Measurements from ENCODE around the gene VWA8.

The VWA8 gene

DNA sequence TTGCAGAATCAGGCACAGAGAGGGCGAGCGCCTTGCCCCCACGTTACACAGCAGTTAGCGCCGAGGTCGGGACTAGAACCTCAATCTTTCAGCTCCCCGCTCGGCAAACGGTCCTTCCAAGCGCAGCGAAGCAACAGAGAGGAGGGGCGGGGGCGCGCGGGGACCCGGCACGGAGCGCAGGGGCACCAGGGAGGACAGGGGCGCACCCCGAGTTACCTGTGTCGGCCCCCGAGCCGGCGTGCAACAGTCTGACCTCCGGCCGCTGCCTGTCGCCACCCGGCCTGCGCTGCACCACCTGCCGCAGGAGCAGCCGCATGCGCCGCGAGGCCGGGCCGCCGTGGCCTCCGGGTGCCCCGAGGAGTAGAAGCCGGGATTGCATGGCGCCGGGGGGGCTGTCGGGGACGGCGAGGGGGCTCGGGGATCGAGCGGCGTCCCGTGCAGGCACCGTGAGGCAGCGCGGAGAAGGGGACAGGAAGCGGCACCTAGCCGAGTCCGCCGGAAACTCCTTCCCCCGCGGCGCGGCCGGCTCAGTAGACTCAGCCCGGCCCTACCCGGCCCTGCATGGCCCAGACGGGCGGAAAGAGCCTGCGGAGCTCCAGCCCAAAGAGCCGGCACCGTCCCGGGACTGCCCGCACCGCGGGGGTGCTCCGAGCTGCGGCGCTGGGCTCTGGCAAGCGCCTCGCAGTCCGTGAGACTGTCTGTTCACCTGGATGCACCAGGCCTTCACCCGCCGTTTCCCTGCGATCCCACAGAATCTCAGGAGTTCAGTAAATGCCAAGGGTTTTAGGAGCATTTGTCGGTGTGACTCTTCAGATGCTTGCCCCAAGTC lies at the start of gene VWA8:
Gene VWA8, minus strand, starts transcription at position 473 of the 829 bp plus-strand sequence. Its CDS starts 94 bp downstream, at position 379.
- peak; percentile 76 for DNase-seq

DNA sequence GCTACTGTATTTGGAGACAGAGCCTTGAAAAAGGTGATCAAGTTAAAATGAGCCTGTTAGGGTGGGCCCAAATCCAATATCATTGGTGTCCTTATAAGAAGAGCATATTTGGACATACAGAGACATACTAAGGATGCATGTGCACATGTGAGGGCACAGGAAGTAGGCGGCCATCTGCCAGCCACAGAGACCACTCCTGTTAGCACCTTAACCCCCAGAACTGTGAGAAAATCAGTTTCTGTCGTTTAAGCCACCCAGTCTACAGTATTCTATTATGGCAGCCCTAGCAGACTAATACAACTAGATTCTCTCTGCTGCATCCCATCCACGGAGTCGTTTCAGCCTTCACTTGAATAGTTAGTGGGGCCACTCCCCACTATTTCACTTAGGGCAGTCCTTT lies 48.1 kb upstream of the VWA8 start:
- DNase-seq = no peak

DNA sequence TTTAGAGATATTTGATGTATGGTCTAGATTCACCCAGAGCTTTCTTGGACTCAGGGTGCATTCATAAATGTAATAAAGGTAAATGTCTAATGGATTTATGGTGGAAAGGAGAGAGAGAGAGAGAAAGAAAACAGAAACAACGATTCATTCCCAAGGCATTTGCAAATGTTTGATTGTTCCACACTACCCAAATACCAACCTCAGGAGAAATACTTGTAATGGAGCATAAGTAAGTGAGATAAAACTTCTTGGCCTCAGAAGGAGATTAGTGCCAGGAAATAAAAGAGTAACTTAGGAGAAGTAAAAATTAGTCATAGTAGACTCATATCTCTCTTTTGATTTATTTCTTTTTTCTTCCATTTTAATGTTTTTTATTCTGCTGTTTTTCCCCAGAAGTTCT lies 46.9 kb upstream of the VWA8 start:
- DNase-seq = no peak

DNA sequence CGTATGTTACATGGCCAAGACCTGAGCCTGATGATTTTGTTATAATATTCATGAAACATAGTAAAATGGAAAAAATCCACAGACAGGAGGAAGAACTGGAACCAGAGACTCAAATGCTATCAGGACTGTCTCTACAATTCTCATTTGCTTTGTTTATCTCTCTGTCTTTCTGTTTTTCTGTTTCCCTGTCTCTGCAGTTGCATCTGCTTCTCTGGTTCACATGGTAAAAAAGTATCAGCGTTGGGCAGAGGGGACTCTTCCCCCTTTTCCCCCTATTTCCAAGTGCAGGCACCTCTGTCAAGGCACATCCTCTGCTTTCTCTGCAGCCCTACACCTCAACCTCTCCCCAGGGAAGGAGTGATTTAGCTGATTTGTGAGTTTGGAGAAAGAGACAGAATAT lies 41.2 kb upstream of the VWA8 start:
- DNase-seq = no peak

DNA sequence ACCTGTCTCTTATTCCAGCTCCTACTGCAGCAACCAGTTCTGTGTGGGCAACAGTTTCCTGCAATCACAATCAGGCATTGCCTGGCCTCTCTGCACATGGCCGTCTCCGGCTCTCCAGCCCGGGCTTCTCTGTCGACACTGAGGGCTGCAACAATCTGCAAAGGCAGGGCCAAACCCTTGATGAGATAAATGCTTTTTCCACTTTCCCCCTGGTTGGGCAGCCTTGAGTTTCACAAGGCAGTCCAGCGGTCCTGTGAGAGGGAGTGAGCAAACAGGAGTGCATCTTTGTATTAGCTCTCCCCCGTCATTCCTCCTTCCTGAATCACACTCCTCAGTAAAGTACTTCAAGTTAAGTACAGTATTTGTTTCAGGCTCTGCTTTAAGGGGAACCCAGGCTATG lies 40.7 kb upstream of the VWA8 start:
- no peak for DNase-seq

DNA sequence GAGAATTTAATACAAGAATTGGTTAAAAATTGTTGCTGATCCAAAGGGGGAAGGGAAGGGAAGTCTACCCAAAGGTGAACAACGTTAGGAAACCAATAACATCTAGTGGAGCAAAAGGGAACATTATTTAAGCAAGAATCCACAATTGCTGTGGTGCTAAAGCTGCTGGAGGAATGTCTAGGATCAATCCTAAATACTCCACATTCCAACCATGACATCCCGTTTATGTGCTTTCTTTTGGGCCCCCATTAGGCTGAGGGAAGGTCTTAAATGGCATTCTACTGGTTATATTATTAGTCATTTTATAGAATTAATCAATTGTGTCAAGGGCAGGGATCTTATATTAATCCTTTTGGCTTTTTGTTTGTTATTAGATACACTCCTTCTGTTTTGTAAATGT lies 39.9 kb upstream of the VWA8 start:
- DNase-seq = no peak

DNA sequence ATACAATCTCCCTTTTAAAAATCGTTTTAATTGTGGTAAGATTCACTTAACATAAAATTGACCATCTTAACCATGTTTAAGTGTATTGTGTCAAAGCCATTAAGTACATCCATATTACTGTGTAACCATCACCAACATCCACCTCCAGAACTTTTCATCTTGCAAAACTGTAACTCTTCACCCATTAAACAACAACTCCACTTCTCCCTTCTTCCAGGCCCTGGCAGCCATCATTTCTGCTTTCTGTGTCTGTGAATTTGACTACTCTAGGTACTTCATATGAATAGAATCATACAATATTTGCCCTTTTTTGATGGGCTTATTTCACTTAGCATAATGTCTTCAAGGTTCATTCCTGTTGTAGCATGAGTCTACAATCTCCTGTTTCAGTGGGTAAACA lies 36.5 kb upstream of the VWA8 start:
- no peak for DNase-seq

DNA sequence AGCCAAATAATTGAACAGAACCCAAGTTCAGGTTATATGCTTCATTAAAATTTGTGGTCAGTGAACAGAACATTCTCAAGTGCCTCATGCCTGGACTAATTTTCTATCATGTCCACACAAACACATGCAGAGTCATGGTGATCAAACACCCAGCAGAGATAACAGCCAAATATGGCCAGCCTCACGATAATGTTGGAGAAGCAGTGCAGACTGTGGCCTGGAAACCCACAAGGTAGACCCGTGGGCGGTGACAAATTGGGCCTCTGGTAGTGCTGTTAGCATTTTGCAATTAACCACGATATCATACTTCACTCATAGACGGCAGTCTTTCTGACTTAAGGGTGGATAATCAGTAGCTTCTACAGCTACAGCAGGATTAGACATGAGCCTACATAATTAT lies 35.0 kb upstream of the VWA8 start:
- no peak for DNase-seq

DNA sequence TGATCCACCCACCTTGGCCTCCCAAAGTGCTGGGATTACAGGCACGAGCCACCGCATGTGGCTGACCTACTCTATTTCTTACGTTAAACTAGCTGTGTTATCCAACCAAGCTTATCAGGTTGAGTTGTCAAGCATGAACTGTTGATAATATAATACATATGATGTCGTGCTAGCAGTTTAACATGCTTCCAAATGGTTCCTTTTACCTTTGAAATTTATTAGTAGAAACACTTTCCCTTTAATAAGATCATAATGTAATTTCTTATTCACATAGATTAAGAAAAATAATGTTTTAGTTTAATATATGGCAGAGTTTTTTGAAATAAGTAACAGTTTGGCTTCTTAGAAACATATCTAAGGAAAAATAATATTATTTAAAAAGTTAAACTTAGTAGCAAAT lies 34.4 kb upstream of the VWA8 start:
- DNase-seq = no peak

DNA sequence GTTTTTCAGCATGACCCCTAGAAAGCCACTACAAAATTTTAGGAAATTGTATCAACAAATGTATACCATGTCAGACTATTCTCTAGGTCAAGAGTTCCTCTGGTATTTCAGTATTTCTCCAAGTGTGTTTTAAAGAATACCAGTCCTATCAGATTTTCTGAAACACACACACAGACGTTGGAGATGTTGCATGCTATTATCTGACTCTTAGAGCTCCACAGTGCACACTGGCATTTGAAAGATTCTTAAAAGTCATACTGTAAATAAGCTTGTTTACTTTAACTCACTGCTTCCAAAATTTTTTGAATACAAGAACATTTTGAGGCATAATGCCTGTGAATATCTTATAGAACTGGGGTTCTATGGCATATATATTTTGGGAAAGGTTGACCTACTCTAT lies 33.8 kb upstream of the VWA8 start:
- DNase-seq = no peak

DNA sequence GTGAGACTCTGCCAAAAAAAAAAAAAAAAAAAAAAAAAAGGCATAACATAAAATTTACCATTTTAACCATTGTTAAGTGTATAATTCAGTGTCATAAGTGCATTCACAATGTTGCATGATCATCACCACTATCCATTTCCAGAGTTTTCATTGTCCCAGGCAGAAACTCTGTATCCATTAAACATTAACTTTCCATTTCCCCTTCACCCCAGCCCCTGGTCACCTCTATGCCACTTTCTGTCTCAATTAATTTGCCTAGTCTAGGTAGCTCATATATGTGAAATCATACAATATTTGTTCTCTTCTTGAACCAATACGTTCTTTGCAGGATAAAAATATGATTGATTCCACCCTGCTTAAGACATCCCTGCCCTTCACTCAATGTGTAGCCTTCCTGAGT lies 31.0 kb upstream of the VWA8 start:
- no peak for DNase-seq

DNA sequence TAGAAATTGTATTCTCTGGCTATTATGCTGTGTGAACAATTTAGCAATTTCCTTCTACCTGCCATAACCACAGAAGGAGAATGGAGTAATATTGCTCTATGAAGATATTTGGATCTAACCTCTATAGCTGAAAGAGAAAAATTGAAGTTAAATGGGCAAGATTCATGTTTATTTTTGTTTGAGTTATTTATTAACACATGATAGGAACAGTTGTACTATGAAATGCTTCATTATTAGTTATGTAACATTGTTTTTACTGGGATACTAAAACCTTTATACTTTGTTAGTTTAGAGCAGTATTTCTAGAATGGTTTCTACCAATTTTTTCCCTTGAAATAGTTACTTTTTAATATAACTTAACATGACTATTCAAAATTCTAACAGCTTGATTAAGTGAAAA lies 27.3 kb upstream of the VWA8 start:
- DNase-seq = no peak

DNA sequence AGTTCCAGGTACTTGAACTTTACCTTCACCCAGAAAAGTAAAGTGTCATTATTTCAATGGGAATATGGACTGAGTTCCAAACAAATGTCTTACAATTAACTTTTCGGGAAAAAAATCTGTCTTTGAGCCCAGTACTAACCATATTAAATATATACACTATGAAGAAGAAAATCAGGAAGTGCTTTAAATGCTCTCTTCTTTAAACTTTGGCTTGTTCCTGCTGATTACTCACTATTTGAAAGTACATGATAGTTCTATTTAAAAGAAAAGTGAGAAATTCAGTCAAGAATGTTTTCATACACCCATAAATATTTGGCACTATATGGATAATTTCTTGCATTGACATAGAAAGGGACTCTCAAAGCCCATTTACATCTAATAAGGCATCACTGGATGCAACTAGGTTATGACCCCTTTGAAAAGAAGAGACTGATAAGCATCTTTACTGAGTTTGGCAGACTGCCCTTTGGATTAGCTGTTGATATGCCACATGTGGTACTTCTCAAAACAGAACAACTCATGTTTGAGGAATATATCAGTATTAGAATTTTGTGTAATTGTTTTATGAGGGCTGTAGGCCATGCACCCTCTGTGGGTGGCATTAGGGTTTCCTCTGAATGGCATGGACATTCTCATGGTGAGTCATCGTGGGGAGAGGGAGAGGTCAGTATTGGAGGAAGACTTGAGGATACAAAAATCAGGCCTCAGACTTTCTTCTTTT lies 25.0 kb upstream of the VWA8 start:
- no peak for DNase-seq

DNA sequence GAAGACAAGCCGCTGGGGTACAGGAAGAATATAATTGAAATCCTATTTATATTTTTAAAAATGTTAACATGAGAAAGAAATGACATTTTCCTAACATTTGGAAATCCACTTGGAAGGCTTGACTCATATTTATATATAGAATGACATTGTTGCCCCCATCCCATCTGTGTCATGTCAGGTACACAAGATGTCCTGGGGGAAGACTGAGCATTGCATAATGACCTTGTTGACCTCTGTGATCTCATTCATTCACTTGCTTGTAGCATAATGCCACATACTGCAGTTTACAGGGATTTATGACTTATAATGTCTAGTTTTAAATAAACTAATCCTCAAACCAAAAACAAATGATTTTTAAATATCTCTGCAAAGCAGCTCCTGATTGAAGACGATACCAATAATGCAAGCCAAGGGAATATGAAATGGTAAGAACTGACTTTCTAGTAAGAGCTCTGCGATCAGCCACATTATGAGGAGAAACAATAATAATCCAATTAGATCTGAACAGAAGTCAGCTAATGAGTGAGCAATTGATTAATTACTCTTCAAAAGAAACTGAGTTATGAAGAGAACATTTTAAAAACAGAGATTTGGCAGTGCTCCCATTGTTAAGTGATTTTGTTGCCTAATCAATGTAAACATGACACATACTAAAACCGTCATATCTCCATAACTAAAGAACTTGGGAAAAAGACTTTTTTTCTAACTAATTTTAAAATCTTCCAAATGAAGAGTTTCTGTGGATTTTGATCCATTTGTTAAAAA lies 21.2 kb upstream of the VWA8 start:
- DNase-seq = no peak

DNA sequence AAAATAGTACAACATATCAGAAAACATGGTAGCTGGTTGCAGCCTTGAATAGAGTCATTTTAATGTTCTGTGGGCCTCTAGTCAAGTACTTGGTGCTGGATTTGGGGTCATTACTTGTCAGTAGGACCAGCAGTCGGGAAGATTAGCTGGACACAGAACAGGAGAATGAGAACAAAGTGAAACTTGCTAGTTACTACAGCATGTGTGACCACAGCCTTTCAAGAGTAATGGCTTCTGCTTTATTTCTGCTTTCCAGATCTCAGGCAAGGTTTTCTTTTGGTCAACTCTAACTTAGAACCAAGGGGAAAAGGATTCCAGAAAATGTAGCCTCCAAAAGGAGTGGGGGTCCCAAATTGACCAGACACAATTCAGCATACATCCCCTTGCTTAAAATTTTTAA lies 17.1 kb upstream of the VWA8 start:
- no peak for DNase-seq

DNA sequence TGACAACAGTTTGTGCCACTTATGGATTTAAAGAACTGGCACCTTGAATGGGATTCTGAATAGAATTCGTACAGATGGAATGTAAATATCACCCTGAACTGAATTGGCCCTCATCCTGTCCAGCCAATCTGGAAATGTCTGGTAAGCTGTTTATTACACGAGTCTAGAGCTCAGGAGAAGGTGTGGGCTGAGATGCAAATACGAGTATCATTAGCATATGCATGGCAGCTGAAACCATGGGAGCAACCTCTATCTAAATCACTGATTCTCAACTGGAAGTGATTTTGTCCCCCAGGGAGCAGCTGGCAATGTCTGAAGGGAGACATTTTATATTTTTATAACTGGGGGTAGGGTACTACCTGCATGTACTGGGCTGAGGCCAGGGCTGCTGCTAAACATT lies 15.6 kb upstream of the VWA8 start:
- DNase-seq = no peak

DNA sequence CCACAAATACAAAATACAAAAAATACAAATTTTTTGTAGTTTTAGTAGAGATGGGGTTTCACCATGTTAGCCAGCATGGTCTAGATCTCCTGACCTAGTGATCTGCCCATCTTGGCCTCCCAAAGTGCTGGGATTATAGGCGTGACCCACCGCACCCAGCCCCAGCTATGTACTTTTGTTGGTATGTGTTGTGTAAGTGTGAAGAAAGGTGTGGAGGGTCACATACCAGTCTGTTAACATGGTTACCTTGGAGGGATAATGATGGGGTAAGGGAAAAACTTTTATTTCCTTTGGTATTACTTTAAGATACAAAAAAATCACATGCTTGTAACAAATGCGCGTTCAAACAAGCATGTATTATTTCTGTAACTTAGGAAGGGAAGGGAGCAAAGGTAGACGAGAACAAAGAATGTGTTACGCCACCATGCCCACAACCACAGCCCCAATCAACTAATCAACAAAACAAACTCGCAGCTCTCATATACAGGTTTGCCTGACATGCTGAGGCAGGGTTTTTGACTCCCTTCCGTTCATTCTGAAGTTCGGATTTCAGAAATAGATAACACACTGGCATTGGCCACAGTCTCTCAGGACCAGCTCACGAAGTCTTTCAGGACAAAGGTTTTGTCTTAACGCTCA lies 13.5 kb upstream of the VWA8 start:
- DNase-seq = no peak

DNA sequence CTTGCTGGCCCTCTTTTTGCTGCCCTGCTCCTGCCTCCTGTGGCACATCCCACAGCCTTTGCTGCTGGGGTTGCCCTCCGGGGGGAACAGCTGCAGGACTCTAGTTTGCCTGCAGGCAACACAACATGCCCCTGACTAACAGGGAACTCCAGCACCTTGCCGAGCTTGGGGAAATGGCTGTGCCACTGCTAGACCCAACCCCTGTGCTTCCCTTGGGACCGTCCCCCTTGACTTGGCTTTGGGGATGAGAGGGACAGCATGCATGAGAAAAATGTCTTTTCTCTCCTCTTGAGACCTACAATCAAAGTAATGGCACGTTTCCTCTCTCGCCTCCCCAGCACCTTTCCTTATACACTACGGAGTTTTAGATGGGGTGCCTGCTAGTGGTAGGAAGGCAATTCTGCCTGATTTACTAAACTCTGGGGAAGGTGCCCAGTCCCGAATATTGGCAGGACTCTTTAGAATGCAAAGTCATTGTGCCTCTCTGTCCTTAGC lies 12.4 kb upstream of the VWA8 start:
- peak; percentile 15 for DNase-seq

DNA sequence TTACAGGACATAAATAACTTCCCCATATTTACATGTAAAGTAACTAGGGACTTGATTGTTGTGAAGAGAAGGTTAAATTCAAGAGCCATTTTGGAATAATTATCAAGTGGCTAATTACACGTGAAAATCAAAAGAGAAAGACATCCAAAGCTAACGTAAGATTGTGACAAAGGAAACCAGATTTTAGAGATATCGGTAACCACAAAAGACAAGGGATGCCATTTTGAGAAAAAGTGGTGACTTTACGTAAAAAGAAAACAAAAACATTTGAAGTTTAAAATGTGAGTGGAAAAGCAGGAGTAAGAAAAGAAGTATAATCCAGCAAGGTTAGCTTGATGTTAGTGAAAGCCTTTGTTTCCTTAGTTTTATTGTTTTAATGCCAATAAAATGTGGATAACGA lies 10.9 kb upstream of the VWA8 start:
- no peak for DNase-seq

DNA sequence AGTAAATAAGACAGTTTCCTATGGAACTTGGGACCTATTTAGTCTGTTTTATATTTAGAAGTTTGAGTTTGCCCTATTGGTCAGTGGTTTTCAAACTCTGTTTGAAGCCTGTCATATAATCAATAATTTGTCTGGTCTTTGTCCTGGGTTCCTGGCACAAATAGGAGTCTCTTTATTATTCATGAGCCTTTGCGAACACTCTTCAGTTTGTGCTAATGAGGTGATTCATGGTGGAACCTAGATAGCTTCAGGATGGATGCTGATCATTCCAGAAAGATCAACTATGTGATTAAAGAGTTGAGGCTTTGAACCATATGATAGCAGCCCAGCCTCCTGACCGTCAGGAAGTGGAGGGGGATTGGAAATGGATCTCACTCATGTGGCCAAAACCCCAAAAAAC lies 10.0 kb upstream of the VWA8 start:
- DNase-seq = no peak

DNA sequence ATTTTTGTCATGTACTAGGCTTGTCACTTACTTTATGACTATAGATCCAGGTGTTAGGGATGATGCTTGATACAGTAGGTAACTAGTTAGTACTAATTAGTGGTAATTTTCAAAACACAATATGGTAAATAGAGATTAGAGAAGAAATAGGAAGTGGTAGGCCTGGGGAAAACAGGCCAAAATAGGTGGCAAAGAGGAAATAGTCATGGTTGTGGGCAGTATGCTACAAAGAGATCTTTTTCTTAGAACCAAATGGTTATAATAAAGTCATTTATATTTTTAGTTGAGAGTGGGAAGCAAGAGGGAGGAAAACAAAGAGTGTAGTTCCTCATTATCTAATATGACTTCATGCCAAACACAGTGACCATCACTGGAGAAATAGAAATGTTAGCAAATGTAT lies 9.1 kb upstream of the VWA8 start:
- no peak for DNase-seq

DNA sequence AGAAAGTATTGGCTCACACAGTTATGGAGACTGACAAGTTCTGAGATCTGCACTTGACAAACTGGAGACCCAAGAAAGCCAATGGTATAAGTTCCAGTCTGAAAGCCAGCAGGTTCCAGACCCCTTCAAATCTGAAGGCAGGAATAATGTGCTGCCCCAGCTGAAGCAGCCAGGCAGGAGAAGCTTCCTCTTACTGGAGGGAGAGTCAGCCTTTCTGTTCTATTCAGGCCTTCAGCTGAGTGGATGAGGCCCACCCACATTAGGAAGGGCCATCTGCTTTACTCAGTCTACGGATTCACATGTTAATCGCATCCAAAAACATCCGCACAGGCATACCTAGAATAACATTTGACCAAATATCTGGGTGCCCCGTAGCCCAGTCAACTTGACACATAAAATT lies 8.2 kb upstream of the VWA8 start:
- no peak for DNase-seq

DNA sequence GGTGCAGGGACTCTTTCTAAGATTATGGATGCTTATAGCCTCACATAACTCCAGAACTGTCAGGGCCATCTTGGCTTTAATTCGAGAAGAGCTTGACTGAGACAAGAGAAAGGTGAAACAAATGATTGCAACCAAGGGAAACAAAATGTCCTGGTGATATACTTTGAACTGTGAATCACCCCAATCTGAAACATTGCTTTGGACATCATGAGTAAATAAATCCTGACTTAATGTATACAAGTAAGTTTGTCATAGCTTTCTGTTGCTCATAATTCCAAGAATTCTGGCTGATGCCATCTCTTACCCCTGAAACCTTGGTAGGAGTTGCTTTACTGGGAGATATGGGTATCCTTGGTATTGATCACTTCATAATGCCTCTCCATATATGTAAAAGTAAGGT lies 5.8 kb upstream of the VWA8 start:
- DNase-seq = no peak

All from midbrain (tissue), 1 donor.